NCI-H1930 (cell line): ENCODE measurements around the gene PPTC7.
A peak's percentile ranks its signal among the peaks of the same experiment; 100 is the strongest.
"Not testable (repeated sequence)": the region's sequence is repeated elsewhere in the genome, so short reads cannot be mapped to it uniquely, and the experiment has no call there.

ENCODE experiments used
- DNase-seq, 2 experiments: peaks; one replicate each; lab custom pipeline; 2025; lab: John Stamatoyannopoulos, UW

PPTC7 gene

GRCh38 chr12:110534811-110535210, 48.3 kb downstream of the PPTC7 start:
- DNase-seq: no peak

GRCh38 chr12:110533607-110534006, 49.5 kb downstream of the PPTC7 start:
- no peak for DNase-seq

GRCh38 chr12:110532644-110533043, 50.5 kb downstream of the PPTC7 start:
- DNase-seq: no peak

- DNase-seq: no peak
Observed at GRCh38 chr12:110531741-110532333, 51.3 kb downstream of the PPTC7 start.

GRCh38 chr12:110530511-110530910, 52.6 kb downstream of the PPTC7 start:
- no peak for DNase-seq

- no peak for DNase-seq
Observed at GRCh38 chr12:110528277-110528839, 54.8 kb downstream of the PPTC7 start.

- DNase-seq: not testable (repeated sequence)
Observed at GRCh38 chr12:110520876-110521712, 62.0 kb downstream of the PPTC7 start.

- not testable (repeated sequence) for DNase-seq
Observed at GRCh38 chr12:110518014-110518413, 65.1 kb downstream of the PPTC7 start.

- no peak for DNase-seq
Observed at GRCh38 chr12:110516995-110517394, 66.1 kb downstream of the PPTC7 start.

- DNase-seq: no peak
Observed at GRCh38 chr12:110514363-110514762, 68.8 kb downstream of the PPTC7 start.

GRCh38 chr12:110513842-110514241, 69.3 kb downstream of the PPTC7 start:
- no peak for DNase-seq

- no peak for DNase-seq
Observed at GRCh38 chr12:110508071-110508586, 75.0 kb downstream of the PPTC7 start.

- no peak for DNase-seq
Observed at GRCh38 chr12:110505332-110505731, 77.8 kb downstream of the PPTC7 start.

- no peak for DNase-seq
Observed at GRCh38 chr12:110503432-110503831, 79.7 kb downstream of the PPTC7 start.

GRCh38 chr12:110501752-110502738, 81.1 kb downstream of the PPTC7 start, which contains the start of the genes RAD9B and VPS29:
Gene RAD9B (plus strand): TSS chr12:110502331. CDS start chr12:110502338, 7 bp downstream.
Gene VPS29 (minus strand): TSS chr12:110502111. CDS start chr12:110502051, 60 bp downstream.
- DNase-seq: peak; percentile 99

- no peak for DNase-seq
Observed at GRCh38 chr12:110501399-110501751, 81.7 kb downstream of the PPTC7 start.

GRCh38 chr12:110498984-110499706, 84.0 kb downstream of the PPTC7 start:
- DNase-seq: no peak
